Stimulated activated CD4-positive, alpha-beta T cell treated with anti-CD3 and anti-CD28 coated beads, Interleukin-4, amount 100 ng/mL, for 24 hours (primary cell): ENCODE data around the gene ARL13B.
"Not testable (repeated sequence)": the region's sequence is repeated elsewhere in the genome, so short reads cannot be mapped to it uniquely, and the experiment has no call there.

ENCODE experiments used
- DNase-seq: peaks from one replicate; pipeline ENCODE4 v3.0.0-alpha.2; 2020

The ARL13B gene

GRCh38 chr3:94001827-94002495 lies 22.0 kb downstream of the ARL13B start:
- no peak for DNase-seq

GRCh38 chr3:94004301-94004910 lies 24.5 kb downstream of the ARL13B start:
- no peak for DNase-seq

- no peak for DNase-seq
Measured at GRCh38 chr3:94008253-94008652, 28.3 kb downstream of the ARL13B start.

- DNase-seq: no peak
Measured at GRCh38 chr3:94009608-94010007, 29.7 kb downstream of the ARL13B start.

- peak; percentile 7 for DNase-seq
Measured at GRCh38 chr3:94011233-94011711, 31.3 kb downstream of the ARL13B start.

GRCh38 chr3:94012185-94012584 lies 32.2 kb downstream of the ARL13B start:
- no peak for DNase-seq

GRCh38 chr3:94015025-94015424 lies 35.1 kb downstream of the ARL13B start:
- DNase-seq: no peak

GRCh38 chr3:94019659-94020058 lies 39.7 kb downstream of the ARL13B start:
- no peak for DNase-seq

- no peak for DNase-seq
Measured at GRCh38 chr3:94020293-94020692, 40.3 kb downstream of the ARL13B start.

GRCh38 chr3:94024385-94024784 lies 44.4 kb downstream of the ARL13B start:
- DNase-seq: no peak

GRCh38 chr3:94026623-94027022 lies 46.7 kb downstream of the ARL13B start:
- DNase-seq: no peak

GRCh38 chr3:94028093-94028837 lies 48.3 kb downstream of the ARL13B start, which contains the start of gene STX19:
TSS of gene STX19 (minus strand) at chr3:94028597. CDS start at chr3:94015269, 13,328 bp downstream.
- no peak for DNase-seq

- DNase-seq: no peak
Measured at GRCh38 chr3:94036909-94037507, 57.1 kb downstream of the ARL13B start.

GRCh38 chr3:94043285-94043684 lies 63.3 kb downstream of the ARL13B start:
- no peak for DNase-seq

GRCh38 chr3:94044100-94044936 lies 64.4 kb downstream of the ARL13B start:
- not testable (repeated sequence) for DNase-seq

GRCh38 chr3:94046533-94046932 lies 66.6 kb downstream of the ARL13B start:
- no peak for DNase-seq

GRCh38 chr3:94049267-94049666 lies 69.3 kb downstream of the ARL13B start:
- DNase-seq: no peak

- no peak for DNase-seq
Measured at GRCh38 chr3:94050546-94050945, 70.6 kb downstream of the ARL13B start.

GRCh38 chr3:94061297-94061696 lies 81.3 kb downstream of the ARL13B start:
- no peak for DNase-seq

- DNase-seq: peak; percentile 86
Measured at GRCh38 chr3:94062513-94063404, 82.8 kb downstream of the ARL13B start, which contains the start of the genes DHFR2 and NSUN3. TSS of gene DHFR2 (minus strand) at chr3:94062916. CDS start at chr3:94061511, 1,405 bp downstream. TSS of gene NSUN3 (plus strand) at chr3:94063061. CDS start at chr3:94063127, 66 bp downstream.

GRCh38 chr3:94063496-94064119 lies 83.7 kb downstream of the ARL13B start:
- DNase-seq: no peak
